Measurements from ENCODE around the gene KRT37.
"Not testable (repeated sequence)": the region's sequence is repeated elsewhere in the genome, so short reads cannot be mapped to it uniquely, and the experiment has no call there.

KRT37 gene

GRCh38 chr17:41402161-41402560, 22.2 kb downstream of the KRT37 start:
- no peak for TF ChIP-seq ELF4 (IDR thresholded peaks at IDR 0.05)
- TF ChIP-seq ARNT (IDR thresholded peaks at IDR 0.05), result no peak
- no peak for TF ChIP-seq HDGF (IDR thresholded peaks at IDR 0.05; ENCODE audit: borderline replicate concordance)
- no peak for TF ChIP-seq SP1 (IDR thresholded peaks at IDR 0.05)
- no peak for TF ChIP-seq FOXK2 (IDR thresholded peaks at IDR 0.05)
- no peak for TF ChIP-seq BHLHE40 (IDR thresholded peaks at IDR 0.05; ENCODE audit: borderline replicate concordance)
- no peak for TF ChIP-seq FOXA1 (IDR thresholded peaks at IDR 0.05)
- TF ChIP-seq TARDBP (IDR thresholded peaks at IDR 0.05), result no peak
- TF ChIP-seq CTBP1 (IDR thresholded peaks at IDR 0.05; ENCODE audit: borderline replicate concordance), result no peak
- no peak for TF ChIP-seq LEF1 (IDR thresholded peaks at IDR 0.05; ENCODE audit: borderline replicate concordance)
- no peak for TF ChIP-seq NFRKB (IDR thresholded peaks at IDR 0.05)
- TF ChIP-seq FOXM1 (IDR thresholded peaks at IDR 0.05; ENCODE audit: borderline replicate concordance), result no peak
- no peak for TF ChIP-seq L3MBTL2 (conservative IDR thresholded peaks at IDR 0.05)
- no peak for TF ChIP-seq PKNOX1 (IDR thresholded peaks at IDR 0.05)
- TF ChIP-seq ZNF384 (IDR thresholded peaks at IDR 0.05), result no peak
- no peak for TF ChIP-seq SUZ12 (IDR thresholded peaks at IDR 0.05)
- POLR2A ChIA-PET, result no interaction called here
- CTCF ChIA-PET, result no interaction called here
- DNase-seq (ENCODE audit: extremely low spot score), result no peak

GRCh38 chr17:41396996-41397660, 27.3 kb downstream of the KRT37 start, which contains the start of gene KRT31:
Gene KRT31 (minus strand): TSS chr17:41397608. CDS start chr17:41397539, 69 bp downstream.
- CTCF ChIA-PET, result no interaction called here
- TF ChIP-seq FOXA1 (IDR thresholded peaks at IDR 0.05) (no peak), ELF4 (IDR thresholded peaks at IDR 0.05) (no peak), ZNF384 (IDR thresholded peaks at IDR 0.05) (no peak), TARDBP (IDR thresholded peaks at IDR 0.05) (no peak), NFRKB (IDR thresholded peaks at IDR 0.05) (no peak), LEF1 (IDR thresholded peaks at IDR 0.05; ENCODE audit: borderline replicate concordance) (no peak), PKNOX1 (IDR thresholded peaks at IDR 0.05) (no peak), BHLHE40 (IDR thresholded peaks at IDR 0.05; ENCODE audit: borderline replicate concordance) (no peak), L3MBTL2 (conservative IDR thresholded peaks at IDR 0.05) (no peak), FOXK2 (IDR thresholded peaks at IDR 0.05) (no peak), CTBP1 (IDR thresholded peaks at IDR 0.05; ENCODE audit: borderline replicate concordance) (no peak), SUZ12 (IDR thresholded peaks at IDR 0.05) (no peak), HDGF (IDR thresholded peaks at IDR 0.05; ENCODE audit: borderline replicate concordance) (no peak), SP1 (IDR thresholded peaks at IDR 0.05) (no peak), FOXM1 (IDR thresholded peaks at IDR 0.05; ENCODE audit: borderline replicate concordance) (no peak), ARNT (IDR thresholded peaks at IDR 0.05) (no peak)
- no peak for DNase-seq (ENCODE audit: extremely low spot score)
- POLR2A ChIA-PET, result no interaction called here

GRCh38 chr17:41396340-41396739, 28.0 kb downstream of the KRT37 start:
- DNase-seq (ENCODE audit: extremely low spot score), result no peak
- POLR2A ChIA-PET, result no interaction called here
- TF ChIP-seq CTBP1 (IDR thresholded peaks at IDR 0.05; ENCODE audit: borderline replicate concordance) (no peak), LEF1 (IDR thresholded peaks at IDR 0.05; ENCODE audit: borderline replicate concordance) (no peak), TARDBP (IDR thresholded peaks at IDR 0.05) (no peak), SUZ12 (IDR thresholded peaks at IDR 0.05) (no peak), SP1 (IDR thresholded peaks at IDR 0.05) (no peak), BHLHE40 (IDR thresholded peaks at IDR 0.05; ENCODE audit: borderline replicate concordance) (no peak), HDGF (IDR thresholded peaks at IDR 0.05; ENCODE audit: borderline replicate concordance) (no peak), NFRKB (IDR thresholded peaks at IDR 0.05) (no peak), FOXK2 (IDR thresholded peaks at IDR 0.05) (no peak), ARNT (IDR thresholded peaks at IDR 0.05) (no peak), FOXM1 (IDR thresholded peaks at IDR 0.05; ENCODE audit: borderline replicate concordance) (no peak), PKNOX1 (IDR thresholded peaks at IDR 0.05) (no peak), ELF4 (IDR thresholded peaks at IDR 0.05) (no peak), ZNF384 (IDR thresholded peaks at IDR 0.05) (no peak), FOXA1 (IDR thresholded peaks at IDR 0.05) (no peak), L3MBTL2 (conservative IDR thresholded peaks at IDR 0.05) (no peak)
- CTCF ChIA-PET, result no interaction called here

GRCh38 chr17:41395611-41396010, 28.8 kb downstream of the KRT37 start:
- POLR2A ChIA-PET, result no interaction called here
- no peak for DNase-seq (ENCODE audit: extremely low spot score)
- CTCF ChIA-PET, result no interaction called here
- TF ChIP-seq ELF4 (IDR thresholded peaks at IDR 0.05) (no peak), HDGF (IDR thresholded peaks at IDR 0.05; ENCODE audit: borderline replicate concordance) (no peak), FOXK2 (IDR thresholded peaks at IDR 0.05) (no peak), TARDBP (IDR thresholded peaks at IDR 0.05) (no peak), ARNT (IDR thresholded peaks at IDR 0.05) (no peak), PKNOX1 (IDR thresholded peaks at IDR 0.05) (no peak), LEF1 (IDR thresholded peaks at IDR 0.05; ENCODE audit: borderline replicate concordance) (no peak), ZNF384 (IDR thresholded peaks at IDR 0.05) (no peak), SUZ12 (IDR thresholded peaks at IDR 0.05) (no peak), BHLHE40 (IDR thresholded peaks at IDR 0.05; ENCODE audit: borderline replicate concordance) (no peak), FOXA1 (IDR thresholded peaks at IDR 0.05) (no peak), L3MBTL2 (conservative IDR thresholded peaks at IDR 0.05) (no peak), CTBP1 (IDR thresholded peaks at IDR 0.05; ENCODE audit: borderline replicate concordance) (no peak), FOXM1 (IDR thresholded peaks at IDR 0.05; ENCODE audit: borderline replicate concordance) (no peak), SP1 (IDR thresholded peaks at IDR 0.05) (no peak), NFRKB (IDR thresholded peaks at IDR 0.05) (no peak)

- POLR2A ChIA-PET; CTCF ChIA-PET; DNase-seq (ENCODE audit: extremely low spot score): not testable (repeated sequence)
Measured at GRCh38 chr17:41395044-41395443, 29.3 kb downstream of the KRT37 start.
